ENCODE measurements around the gene WRAP73.

Gene WRAP73

DNA sequence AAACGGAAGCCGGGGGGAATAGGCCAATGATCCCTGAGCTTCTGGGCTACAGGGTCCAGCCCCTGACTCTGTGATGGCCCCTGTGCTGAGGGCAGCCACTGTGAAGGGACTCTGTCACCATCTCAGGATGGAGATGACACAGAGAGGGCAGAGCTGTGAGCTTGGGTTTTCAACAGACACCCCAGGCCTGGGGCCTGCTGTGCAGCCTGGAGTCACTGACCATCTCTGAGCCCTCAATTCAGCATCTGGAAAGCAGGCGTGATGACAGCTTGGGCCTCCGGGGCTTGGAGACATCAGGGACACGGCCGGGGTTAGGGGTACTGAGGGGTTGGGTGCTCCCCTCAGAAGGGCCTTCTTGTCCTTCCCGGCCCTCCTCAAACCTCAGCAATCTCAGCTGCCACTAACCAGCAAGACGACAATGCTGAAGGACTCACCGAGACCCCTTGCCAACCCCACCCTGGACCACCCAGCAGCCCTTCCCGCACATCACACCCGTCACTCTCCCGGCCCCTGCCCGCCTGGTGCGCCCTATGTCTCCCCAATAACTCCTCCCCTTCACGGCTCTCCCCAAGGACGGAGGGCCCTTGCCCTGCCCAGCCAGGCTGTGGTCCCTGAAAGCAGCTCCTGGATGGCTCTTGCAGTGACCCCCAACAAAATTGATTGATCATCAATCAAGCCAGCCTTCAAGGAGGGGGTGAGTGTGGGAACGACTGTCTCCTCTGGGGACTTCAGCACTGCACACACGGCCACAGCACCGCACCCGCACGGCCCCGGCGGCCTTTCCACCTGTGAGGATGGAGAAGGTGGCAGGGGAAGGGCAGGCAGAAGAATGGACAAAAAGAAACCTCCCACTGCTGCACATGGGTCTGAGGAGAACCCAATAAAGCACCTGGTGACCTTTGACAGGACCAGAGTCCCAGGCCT lies 42.9 kb downstream of the WRAP73 start:
- DNase-seq (ENCODE audit: low read depth): no peak
- no peak overlapping the region for H3K4me3 ChIP-seq (ENCODE audit: low read length)
- no peak for TF ChIP-seq CTCF (IDR thresholded peaks at IDR 0.05; ENCODE audit: insufficient read depth, low read depth, low read length, missing control alignments)

GRCh38 chr1:3604997-3605823 lies 44.7 kb downstream of the WRAP73 start:
- no peak for TF ChIP-seq CTCF (IDR thresholded peaks at IDR 0.05; ENCODE audit: insufficient read depth, low read depth, low read length, missing control alignments)
- no peak overlapping the region for H3K4me3 ChIP-seq (ENCODE audit: low read length)
- DNase-seq (ENCODE audit: low read depth): no peak

DNA sequence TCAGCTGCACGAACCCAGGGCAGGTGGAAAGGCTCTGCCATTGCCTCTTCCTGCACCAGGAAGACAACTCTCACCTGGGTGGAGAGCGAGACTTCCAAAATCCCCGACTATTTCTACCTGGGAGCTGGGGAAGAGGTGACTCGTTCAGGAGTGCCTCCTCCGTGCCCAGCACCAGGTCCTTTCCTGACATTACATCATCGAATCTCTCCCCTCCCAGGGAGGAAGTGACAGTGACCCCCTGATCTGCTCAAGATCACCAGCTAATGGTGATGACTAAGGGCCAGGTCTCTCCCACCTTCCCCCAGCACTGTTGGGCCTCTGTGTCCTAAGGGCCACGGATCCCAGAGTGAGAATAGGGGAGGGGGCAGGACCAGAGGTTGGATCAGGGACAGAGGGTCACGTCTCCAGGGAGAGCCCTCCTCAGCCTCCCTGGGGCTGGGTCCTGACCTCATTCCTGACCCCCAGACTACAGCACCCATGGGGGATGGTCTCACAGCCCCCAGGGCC lies 45.4 kb downstream of the WRAP73 start:
- no peak for TF ChIP-seq CTCF (IDR thresholded peaks at IDR 0.05; ENCODE audit: insufficient read depth, low read depth, low read length, missing control alignments)
- H3K4me3 ChIP-seq (ENCODE audit: low read length): no peak overlapping the region
- DNase-seq (ENCODE audit: low read depth): no peak

DNA sequence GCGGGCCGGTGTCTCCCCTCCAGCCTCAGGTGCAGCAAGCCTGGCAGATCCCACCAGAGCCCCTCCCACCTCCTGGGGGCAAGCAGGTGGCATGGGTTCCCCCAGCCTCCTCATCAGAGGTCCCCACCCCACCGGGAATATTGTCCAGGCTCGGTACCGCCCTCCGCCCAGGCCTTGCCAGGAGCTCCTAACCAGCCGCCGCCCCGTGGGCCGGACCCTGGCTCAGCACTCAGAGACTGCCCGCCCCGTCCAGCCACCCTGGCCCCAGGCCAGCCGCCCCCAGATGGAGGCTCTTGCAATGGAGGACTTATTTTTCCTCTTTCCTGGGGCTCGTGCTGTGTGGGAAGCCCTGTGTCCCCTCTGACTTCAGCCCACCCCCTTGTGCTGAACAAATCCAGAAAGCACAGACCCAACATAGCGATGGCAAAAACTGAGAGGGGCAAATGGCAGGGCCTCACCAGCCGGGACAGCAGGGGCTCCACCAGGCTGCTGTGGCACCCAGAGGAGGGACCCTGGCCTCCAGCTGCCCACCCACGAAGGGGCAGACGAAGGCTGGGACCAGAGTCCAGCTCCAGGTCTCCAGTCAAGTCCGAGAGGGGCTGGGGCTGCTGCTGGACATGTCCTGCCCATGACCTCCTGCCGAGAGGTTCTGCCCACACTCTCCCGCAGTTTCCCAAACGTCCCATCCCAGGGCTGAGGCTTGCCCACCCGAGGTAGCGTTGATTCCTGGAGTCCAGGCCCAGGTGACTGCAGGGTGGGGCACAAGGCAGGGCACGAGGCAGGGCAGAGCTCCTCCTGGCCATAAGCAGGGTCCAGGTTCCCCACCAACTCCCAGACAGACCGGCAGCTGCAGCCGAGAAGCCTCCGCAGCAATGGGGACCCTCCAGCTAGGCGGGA lies 46.1 kb downstream of the WRAP73 start:
- H3K4me3 ChIP-seq (ENCODE audit: low read length): no peak overlapping the region
- no peak for DNase-seq (ENCODE audit: low read depth)
- no peak for TF ChIP-seq CTCF (IDR thresholded peaks at IDR 0.05; ENCODE audit: insufficient read depth, low read depth, low read length, missing control alignments)

- no peak for TF ChIP-seq CTCF (IDR thresholded peaks at IDR 0.05; ENCODE audit: insufficient read depth, low read depth, low read length, missing control alignments)
- DNase-seq (ENCODE audit: low read depth): no peak
Measured at GRCh38 chr1:3603156-3603555, 46.7 kb downstream of the WRAP73 start.

DNA sequence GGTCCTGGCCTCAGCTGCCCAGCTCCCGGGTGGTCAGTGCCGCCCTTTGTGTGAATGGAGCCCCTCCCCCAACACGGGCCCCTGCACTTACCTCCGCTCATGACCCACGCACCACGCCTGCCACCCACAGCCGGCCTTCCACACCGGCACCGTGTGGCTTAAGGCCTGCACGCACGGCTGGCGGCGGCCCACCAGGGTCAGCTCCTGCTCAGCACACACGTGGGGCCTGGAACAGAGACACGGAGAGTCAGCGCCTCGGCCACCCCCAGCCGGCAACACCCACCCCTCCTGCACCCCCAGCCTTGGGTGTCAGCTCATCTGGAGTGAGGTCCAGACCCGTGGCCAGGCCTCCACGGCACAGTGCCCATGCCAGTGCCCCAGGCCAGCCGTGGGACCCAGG lies 47.5 kb downstream of the WRAP73 start:
- H3K4me3 ChIP-seq (ENCODE audit: low read length): no peak overlapping the region
- no peak for TF ChIP-seq CTCF (IDR thresholded peaks at IDR 0.05; ENCODE audit: insufficient read depth, low read depth, low read length, missing control alignments)
- no peak for DNase-seq (ENCODE audit: low read depth)

More at GRCh38 chr1:3603156-3603555, 46.7 kb downstream of the WRAP73 start:
- no peak overlapping the region for H3K4me3 ChIP-seq (ENCODE audit: low read length)
